K562 (cell line): Measurements from ENCODE around the gene LEO1. TPM values are rescaled to one million over a fixed set of nuclear protein-coding genes. Genes with fewer than 3 reads are reported as not detected.

ENCODE experiments used
- ARID2 ChIP-seq: fragments of 450-650 bp; IDR thresholded peaks from 2 replicates; pipeline ENCODE4 v1.6.1; 2017; ENCODE audit warnings: antibody characterized with exemption, mild to moderate bottlenecking
- CAMTA2 ChIP-seq: fragments of 250-450 bp; sonication (Bioruptor Pico); conservative IDR thresholded peaks from 2 replicates; pipeline ENCODE4 v1.5.1; 2022
- CBX5 ChIP-seq: IDR thresholded peaks from 2 replicates; pipeline ENCODE4 v1.6.1; 2014; ENCODE audit warnings: low read depth, borderline replicate concordance
- CC2D1A ChIP-seq: fragments of 450-650 bp; IDR thresholded peaks from 2 replicates; pipeline ENCODE4 v1.6.1; 2017; ENCODE audit warnings: mild to moderate bottlenecking
- CREB1 ChIP-seq, 2 experiments: sonication (generic) in 1 of 2; formaldehyde crosslinking in 1 of 2; IDR thresholded peaks; 2 replicates each; pipeline versions ENCODE4 v1.6.1 to v1.8.0; 2012 to 2022; ENCODE audit warnings: inconsistent platforms in 1 of 2, mild to moderate bottlenecking in 1 of 2, missing genetic modification reagents in 1 of 2, moderate library complexity in 1 of 2
- DLX4 ChIP-seq: fragments of 250-450 bp; sonication (Bioruptor Pico); IDR thresholded peaks from 2 replicates; pipeline ENCODE4 v1.6.1; 2021; ENCODE audit warnings: mild to moderate bottlenecking
- E2F3 ChIP-seq: fragments of 250-450 bp; sonication (Bioruptor Pico); IDR thresholded peaks from 2 replicates; pipeline ENCODE4 v1.4.0; 2020; ENCODE audit warnings: mild to moderate bottlenecking
- KDM1A ChIP-seq, 2 experiments: fragments of 450-650 bp; IDR thresholded peaks; 2 replicates each; pipeline ENCODE4 v1.6.1; 2016; ENCODE audit warnings: mild to moderate bottlenecking in 2 of 2
- KHSRP ChIP-seq: fragments of 450-650 bp; IDR thresholded peaks from 2 replicates; pipeline ENCODE4 v1.6.1; 2017
- LARP7 ChIP-seq: fragments of 450-650 bp; IDR thresholded peaks from 2 replicates; pipeline ENCODE4 v1.6.1; 2016
- MLLT1 ChIP-seq, 2 experiments: fragments of 450-650 bp; IDR thresholded peaks; 2 replicates each; pipeline ENCODE4 v1.6.1; 2016
- NFE2 ChIP-seq: IDR thresholded peaks from 2 replicates; pipeline ENCODE4 v1.6.1; 2014; ENCODE audit warnings: antibody characterized with exemption, low read depth
- PCBP1 ChIP-seq: fragments of 200-400 bp; formaldehyde crosslinking; IDR thresholded peaks from 2 replicates; pipeline ENCODE4 v1.6.1; 2018; ENCODE audit warnings: mild to moderate bottlenecking, low read depth, low read length; ENCODE audit not compliant: poor library complexity, severe bottlenecking
- POLR2G ChIP-seq: fragments of 200-400 bp; formaldehyde crosslinking; IDR thresholded peaks from 2 replicates; pipeline ENCODE4 v1.6.1; 2017; ENCODE audit warnings: low read depth, mild to moderate bottlenecking, antibody characterized with exemption, low read length, moderate library complexity
- RAD21 ChIP-seq, 2 experiments: fragments of 250-450 bp in 1 of 2; fragments of 450-650 bp in 1 of 2; sonication (Bioruptor Pico) in 1 of 2; formaldehyde crosslinking in 1 of 2; IDR thresholded peaks in 1 of 2; conservative IDR thresholded peaks in 1 of 2; 2 replicates each; pipeline versions ENCODE4 v1.4.0 to v1.8.0; 2020 to 2022; ENCODE audit warnings: mild to moderate bottlenecking in 2 of 2, moderate library complexity in 1 of 2
- SAP30 ChIP-seq: fragments of 200-600 bp; sonication (generic); IDR thresholded peaks from 2 replicates; pipeline ENCODE4 v1.6.1; 2012; ENCODE audit warnings: borderline replicate concordance, low read depth, mild to moderate bottlenecking, moderate library complexity, low read length, control low read depth, inconsistent platforms; ENCODE audit not compliant: insufficient read depth, poor library complexity, severe bottlenecking
- SIN3A ChIP-seq, 2 experiments: fragments of 150-350 bp in 1 of 2; IDR thresholded peaks; 2 replicates each; pipeline ENCODE4 v1.6.1; 2011 to 2016; ENCODE audit warnings: borderline replicate concordance in 2 of 2, low read depth in 2 of 2, low read length in 2 of 2, mild to moderate bottlenecking in 2 of 2, moderate library complexity in 2 of 2; ENCODE audit not compliant: control insufficient read depth in 1 of 2
- TBL1XR1 ChIP-seq, 2 experiments: IDR thresholded peaks; 2 replicates each; pipeline ENCODE4 v1.6.1; 2012; ENCODE audit warnings: improper control_type of control experiment in 2 of 2, low read length in 2 of 2, mild to moderate bottlenecking in 1 of 2
- TBP ChIP-seq: optimal IDR thresholded peaks from 2 replicates; pipeline ENCODE3; 2011; ENCODE audit warnings: low read depth, low read length, improper control_type of control experiment
- THRB ChIP-seq: fragments of 450-650 bp; formaldehyde crosslinking; conservative IDR thresholded peaks from 2 replicates; pipeline ENCODE4 v1.4.0; 2022; ENCODE audit warnings: mild to moderate bottlenecking, missing genetic modification characterization
- TRIM24 ChIP-seq, 2 experiments: fragments of 450-650 bp; IDR thresholded peaks; 2 replicates each; pipeline ENCODE4 v1.6.1; 2016
- ZNF175 ChIP-seq: fragments of 200-800 bp; sonication (Bioruptor generic); IDR thresholded peaks from 2 replicates; pipeline ENCODE4 v1.6.1; 2016; ENCODE audit warnings: low read depth, mild to moderate bottlenecking, missing genetic modification characterization, missing compliant biosample characterization
- ZNF184 ChIP-seq: sonication (generic); formaldehyde crosslinking; IDR thresholded peaks from 2 replicates; pipeline ENCODE4 v1.5.0; 2020; ENCODE audit warnings: missing genetic modification reagents
- ZNF263 ChIP-seq: sonication (generic); formaldehyde crosslinking; IDR thresholded peaks from 2 replicates; pipeline ENCODE4 v1.8.0; 2022; ENCODE audit warnings: mild to moderate bottlenecking, missing genetic modification reagents, borderline replicate concordance
- ZNF354B ChIP-seq: fragments of 250-450 bp; sonication (Bioruptor Pico); IDR thresholded peaks from 2 replicates; pipeline ENCODE4 v1.4.0; 2020
- ZNF583 ChIP-seq: fragments of 250-450 bp; sonication (Bioruptor Pico); IDR thresholded peaks from 2 replicates; pipeline ENCODE4 v1.4.0; 2020
- polyA plus RNA-seq, 8 experiments: library from polyadenylated mRNA; depleted of rRNA in 4 of 8; stranded (reverse) in 5 of 8; unstranded in 3 of 8; fragments of >200 nt; fragmentation: Nextera tagmentation in 2 of 8; fragmentation: Illumina TruSeq in 1 of 8; extraction: Ambion mirVana in 2 of 8; extraction: Trizol in 1 of 8; gene quantifications; 2 replicates each; pipeline versions ENCODE4 v1.2.1 to v1.2.3, GENCODE V29; 2011 to 2014; ENCODE audit warnings: inconsistent platforms in 1 of 8, missing spikeins in 1 of 8
- total RNA-seq, 7 experiments: library from RNA; depleted of rRNA in 6 of 7; stranded (reverse); fragments of >200 nt in 6 of 7; fragmentation: Illumina TruSeq in 2 of 7; extraction: Trizol in 2 of 7; gene quantifications; 2 replicates each; pipeline versions ENCODE4 v1.2.1 to v1.2.3, GENCODE V29; 2011 to 2021; ENCODE audit warnings: low replicate concordance in 1 of 7

The LEO1 gene
- total and polyA plus RNA-seq, 9 of the 15 experiments (the other 6 are each of a cell fraction or from before 2014, with no cell fraction given) = 8.4 to 48.3 (median 37.9) TPM

- TF ChIP-seq CC2D1A (peak; percentile 63), ZNF354B (CRISPR knock-in tag) (no peak), E2F3 (CRISPR knock-in tag) (no peak), NFE2 (no peak), THRB (CRISPR knock-in tag) (no peak), CAMTA2 (no peak), ZNF583 (CRISPR knock-in tag) (no peak), LARP7 (no peak), TRIM24 (IDR thresholded peaks at IDR 0.05) (no peak), PCBP1 (no peak), RAD21 (CRISPR knock-in tag; conservative IDR thresholded peaks at IDR 0.05 in 1 of 2, IDR thresholded peaks at IDR 0.05 in 1 of 2) (peak; percentile 87 to 94), TBP (peak; percentile 36), CREB1 (IDR thresholded peaks at IDR 0.05) (no peak), CREB1 (CRISPR knock-in tag; IDR thresholded peaks at IDR 0.05) (no peak), KHSRP (no peak), TBL1XR1 (IDR thresholded peaks at IDR 0.05; ENCODE audit: low read length in 2 of 2) (no peak), MLLT1 (IDR thresholded peaks at IDR 0.05) (0 out of 4 replicates have a peak, but pooled peaks have one; percentile 3), ARID2 (0 out of 2 replicates have a peak, but pooled peaks have one; percentile 34), DLX4 (CRISPR knock-in tag) (no peak), ZNF175 (no peak), SAP30 (no peak), ZNF263 (no peak), ZNF184 (CRISPR knock-in tag) (no peak), KDM1A (IDR thresholded peaks at IDR 0.05) (0 out of 4 replicates have a peak, but pooled peaks of 1 of the 2 experiments have one; percentile 30), SIN3A (IDR thresholded peaks at IDR 0.05; ENCODE audit: borderline replicate concordance in 2 of 2, control insufficient read depth in 1 of 2, low read depth in 2 of 2, low read length in 2 of 2) (no peak), CBX5 (no peak), POLR2G (no peak)
Measured at GRCh38 chr15:51982013-51982769, 10.6 kb upstream of the LEO1 start (continued).
